GM18951 (cell line): ENCODE measurements around the gene HLF.

Experiments
- POLR2A ChIP-seq: IDR thresholded peaks from 4 replicates; pipeline ENCODE4 v1.6.1; 2011; ENCODE audit warnings: mild to moderate bottlenecking; ENCODE audit not compliant: insufficient read length, insufficient read depth; ENCODE audit errors: extremely low read depth
- in situ Hi-C: fragments of 300-500 bp; cut with MboI; formaldehyde crosslinking; loops from one replicate; pipeline ENCODE4 v1.12.0; 2022; ENCODE audit warnings: low sequenced_read_pairs, mixed read lengths, inconsistent platforms; ENCODE audit not compliant: unreplicated experiment

HLF gene

DNA sequence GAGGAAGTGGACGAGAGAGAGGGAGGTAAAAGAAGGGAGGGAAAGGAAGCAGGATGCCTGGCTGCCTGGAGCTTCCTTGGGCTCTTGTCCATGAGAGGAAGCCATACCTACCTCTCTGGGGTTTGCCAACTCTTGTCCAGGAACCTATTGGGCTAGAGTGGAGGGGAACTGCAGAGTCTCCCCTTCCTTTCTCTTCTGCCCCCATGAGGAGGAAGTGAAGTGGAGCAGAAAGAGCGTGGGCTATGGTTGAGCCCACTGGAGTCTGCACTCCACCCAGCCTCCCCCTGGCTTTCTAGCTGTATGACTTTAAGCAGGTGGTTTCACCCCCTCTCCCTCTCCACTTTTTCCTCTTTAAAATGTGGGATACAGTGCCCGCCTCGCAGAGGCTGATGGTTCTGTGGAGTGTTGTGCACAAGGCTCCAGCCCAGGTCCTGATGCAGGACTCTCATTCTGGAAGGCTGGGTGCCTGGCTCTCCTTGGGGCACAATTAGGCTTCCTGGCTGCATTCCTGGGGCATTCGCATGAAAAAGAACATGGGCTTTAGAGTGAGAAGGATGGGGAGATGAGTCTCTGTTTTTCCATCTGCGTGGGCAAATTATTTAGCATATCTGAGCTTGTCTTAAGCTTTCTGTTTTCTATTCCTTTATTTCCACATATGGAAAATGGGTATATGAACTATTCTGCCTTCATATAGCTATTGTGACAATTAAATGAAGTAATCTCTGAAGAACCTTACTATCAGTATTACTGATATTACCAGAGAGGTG, 40.7 kb downstream of the HLF start:
- TF ChIP-seq POLR2A = no peak
- in situ Hi-C loops = no loop called here

DNA sequence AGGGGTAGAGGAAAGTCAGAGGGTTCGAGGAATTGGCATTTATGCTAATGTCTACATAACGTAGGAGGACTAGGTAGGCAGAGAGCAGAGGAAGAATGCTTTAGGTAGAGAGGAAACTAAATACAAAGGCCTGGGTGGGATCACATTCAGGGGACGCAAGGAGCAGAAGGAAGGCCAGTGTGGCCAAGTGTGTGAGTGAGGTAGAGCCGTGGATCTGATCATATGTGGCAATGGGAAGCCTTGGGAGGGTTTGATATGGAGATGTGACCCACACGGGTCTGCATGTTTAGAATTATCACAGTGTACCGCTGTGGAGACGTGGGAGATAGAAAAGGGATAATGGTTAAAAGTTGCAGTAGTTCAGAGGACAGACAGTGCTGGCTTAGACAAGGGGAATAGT, 43.1 kb downstream of the HLF start:
- TF ChIP-seq POLR2A = no peak
- in situ Hi-C loops = no loop called here

GRCh38 chr17:55308613-55309391, 44.0 kb downstream of the HLF start:
- in situ Hi-C loops = no loop called here
- TF ChIP-seq POLR2A = no peak

- in situ Hi-C loops = no loop called here
- no peak for TF ChIP-seq POLR2A
These were observed 47.1 kb downstream of the HLF start for GRCh38 chr17:55311767-55312375.

- no peak for TF ChIP-seq POLR2A
- in situ Hi-C loops = no loop called here
These were observed 48.1 kb downstream of the HLF start for GRCh38 chr17:55312852-55313251.

DNA sequence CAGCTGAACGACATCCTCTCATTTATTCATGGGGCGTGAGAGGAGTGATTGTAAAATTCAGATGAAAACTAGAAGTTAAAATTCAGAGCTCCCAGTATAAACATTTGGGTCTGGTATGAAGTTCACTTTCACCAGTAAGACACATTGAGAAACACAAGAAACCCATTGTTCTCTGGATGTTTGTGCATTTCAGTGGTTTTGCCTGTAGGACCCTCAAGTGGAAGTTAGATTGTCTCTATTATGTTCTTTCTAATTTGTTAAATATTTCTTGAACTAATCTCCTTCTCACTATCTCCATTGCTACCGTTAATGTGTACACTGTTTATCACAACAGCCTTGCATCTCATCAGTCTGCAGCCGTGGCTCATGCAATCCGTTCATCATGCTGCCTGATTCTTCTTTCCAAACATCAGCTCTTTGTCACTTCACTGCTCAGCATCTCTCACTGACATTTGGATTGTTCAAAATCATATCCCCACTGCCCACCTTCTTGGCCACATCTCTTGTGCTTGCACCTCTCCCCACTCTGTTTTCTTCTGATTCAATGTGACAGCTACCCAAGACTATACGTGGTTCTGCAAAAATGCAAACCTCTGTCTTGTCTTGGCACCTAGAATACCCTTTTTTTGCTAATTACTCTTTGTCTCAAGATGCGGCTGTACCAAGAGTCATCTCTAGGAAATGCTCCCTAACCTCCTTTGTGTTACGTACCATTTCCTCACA, 49.5 kb downstream of the HLF start:
- no peak for TF ChIP-seq POLR2A
- in situ Hi-C loops = no loop called here

DNA sequence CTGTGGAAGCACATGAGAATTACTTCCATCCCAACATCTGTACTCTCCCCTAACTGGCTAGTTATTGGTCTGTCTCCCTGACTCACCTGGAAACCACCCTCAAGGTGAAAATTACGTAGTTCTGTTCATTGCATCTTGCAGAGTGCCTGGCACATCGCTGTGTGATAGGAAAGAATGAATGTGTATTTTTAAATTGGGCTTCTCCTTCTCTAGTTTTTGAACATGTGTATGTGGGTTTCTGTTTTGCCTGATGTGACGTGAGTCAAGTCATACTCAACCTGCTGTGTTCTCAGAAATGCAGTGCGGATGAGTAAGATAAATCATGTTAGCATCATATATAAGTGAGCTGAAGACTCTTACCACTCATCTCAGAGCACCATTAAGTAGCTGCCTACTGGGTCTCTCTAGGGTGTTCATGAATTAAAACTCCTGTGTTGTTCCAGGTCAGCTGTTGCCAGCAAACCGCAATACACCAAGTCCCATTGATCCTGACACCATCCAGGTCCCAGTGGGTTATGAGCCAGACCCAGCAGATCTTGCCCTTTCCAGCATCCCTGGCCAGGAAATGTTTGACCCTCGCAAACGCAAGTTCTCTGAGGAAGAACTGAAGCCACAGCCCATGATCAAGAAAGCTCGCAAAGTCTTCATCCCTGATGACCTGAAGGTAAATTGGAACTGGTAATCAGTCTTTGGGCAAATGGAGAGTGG, 50.2 kb downstream of the HLF start:
- no peak for TF ChIP-seq POLR2A
- in situ Hi-C loops = no loop called here

DNA sequence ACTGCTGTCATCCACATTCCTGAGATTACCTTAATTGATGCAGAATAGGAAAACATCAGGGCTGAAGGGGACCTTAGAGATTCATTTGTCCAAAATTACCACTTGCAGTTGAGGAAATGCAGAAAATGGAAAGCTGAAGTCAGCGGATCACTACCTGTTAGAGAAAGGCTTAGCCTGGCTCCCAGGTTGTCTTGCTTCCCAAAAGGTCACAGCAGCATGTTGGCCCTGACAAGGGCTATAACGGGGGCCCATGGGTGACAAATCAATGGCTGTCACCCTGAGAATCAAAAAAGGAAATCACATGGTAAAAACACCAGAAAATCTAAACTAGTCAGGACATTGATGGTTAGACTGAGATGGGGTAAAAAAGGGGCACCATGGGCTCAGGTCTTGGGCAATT, 51.7 kb downstream of the HLF start:
- in situ Hi-C loops = no loop called here
- no peak for TF ChIP-seq POLR2A

GRCh38 chr17:55317284-55317683, 52.5 kb downstream of the HLF start:
- TF ChIP-seq POLR2A = no peak
- in situ Hi-C loops = no loop called here

- no peak for TF ChIP-seq POLR2A
- in situ Hi-C loops = no loop called here
These were observed 53.3 kb downstream of the HLF start for GRCh38 chr17:55318081-55318480.

DNA sequence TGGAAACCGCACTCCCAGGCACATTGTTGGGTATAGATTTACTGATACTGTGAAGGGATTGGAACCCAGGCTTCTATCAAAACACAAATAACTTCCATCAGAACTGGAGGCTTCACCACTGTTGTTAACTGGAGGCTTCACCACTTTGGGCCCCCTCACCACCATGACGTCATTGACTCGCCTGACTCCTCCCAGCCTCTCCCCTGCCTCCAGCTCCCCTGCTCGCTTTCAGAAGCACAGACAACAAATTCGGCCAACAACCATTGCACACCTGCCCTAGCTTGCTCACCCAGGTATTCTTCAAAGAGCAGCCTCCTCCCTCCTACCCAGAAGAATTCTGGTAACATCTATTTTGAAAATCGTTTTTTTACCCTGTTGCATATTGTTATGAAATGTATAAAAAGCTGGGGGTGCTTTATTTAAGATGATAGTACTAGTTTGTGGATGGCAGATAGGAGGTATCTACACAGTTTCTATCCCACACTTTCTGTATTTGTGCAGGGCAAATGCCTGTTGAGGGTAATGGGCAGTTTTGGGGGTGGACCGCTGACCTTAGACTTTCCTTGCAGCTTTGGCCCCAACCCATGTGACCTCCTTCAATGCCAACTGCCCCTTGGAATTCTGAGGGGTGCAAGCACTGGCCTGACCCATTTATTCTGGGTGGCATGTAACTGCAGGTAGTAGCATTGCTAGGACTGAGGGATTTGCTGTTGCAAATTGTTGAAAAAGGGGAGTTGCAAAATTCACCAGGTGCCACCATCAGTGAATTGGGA, 54.1 kb downstream of the HLF start:
- in situ Hi-C loops = no loop called here
- TF ChIP-seq POLR2A = no peak
